NCI-H82 (cell line): Measurements from ENCODE around the gene SPINT2.
A peak's percentile ranks its signal among the peaks of the same experiment; 100 is the strongest.

Experiments used
- DNase-seq: peaks from one replicate; lab custom pipeline; 2025; lab: John Stamatoyannopoulos, UW

SPINT2 gene

DNA sequence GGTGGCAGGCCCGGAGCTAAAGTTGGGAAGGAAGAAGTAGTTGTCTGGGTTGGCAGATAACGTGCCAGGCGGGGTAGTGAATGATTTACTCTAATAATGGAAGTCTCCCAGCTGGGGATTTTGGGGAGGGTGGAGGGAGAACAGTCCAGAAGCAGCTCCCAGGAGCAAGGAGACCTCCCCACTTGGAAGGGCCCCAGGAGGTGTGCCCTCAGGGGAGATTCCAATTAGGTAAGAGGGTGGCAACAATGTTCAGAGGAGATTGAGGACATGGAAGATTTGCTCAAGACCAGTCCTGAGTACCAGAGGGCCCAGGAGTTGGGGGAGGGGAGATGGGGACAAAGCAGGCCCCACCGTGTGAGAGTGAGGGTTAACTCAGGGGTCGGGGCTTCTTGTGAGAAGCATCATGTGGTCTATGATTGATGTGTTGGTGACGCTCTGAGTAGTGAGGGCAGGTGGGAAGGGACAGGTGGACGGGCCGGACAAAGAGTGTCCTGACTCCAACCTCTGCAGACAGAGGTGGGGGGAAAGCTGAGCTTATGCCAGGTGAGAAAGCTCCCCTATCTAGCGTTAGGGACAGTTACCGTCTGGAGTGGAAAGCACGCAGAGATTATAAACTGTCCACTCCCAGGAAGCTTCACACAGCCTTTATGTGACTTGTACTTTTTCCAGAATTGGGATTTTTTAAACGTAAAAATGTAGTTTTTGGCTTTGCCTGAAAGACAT lies 3.5 kb downstream of the SPINT2 start:
- DNase-seq, result no peak

GRCh38 chr19:38268539-38268938 lies 4.2 kb downstream of the SPINT2 start:
- no peak for DNase-seq

DNA sequence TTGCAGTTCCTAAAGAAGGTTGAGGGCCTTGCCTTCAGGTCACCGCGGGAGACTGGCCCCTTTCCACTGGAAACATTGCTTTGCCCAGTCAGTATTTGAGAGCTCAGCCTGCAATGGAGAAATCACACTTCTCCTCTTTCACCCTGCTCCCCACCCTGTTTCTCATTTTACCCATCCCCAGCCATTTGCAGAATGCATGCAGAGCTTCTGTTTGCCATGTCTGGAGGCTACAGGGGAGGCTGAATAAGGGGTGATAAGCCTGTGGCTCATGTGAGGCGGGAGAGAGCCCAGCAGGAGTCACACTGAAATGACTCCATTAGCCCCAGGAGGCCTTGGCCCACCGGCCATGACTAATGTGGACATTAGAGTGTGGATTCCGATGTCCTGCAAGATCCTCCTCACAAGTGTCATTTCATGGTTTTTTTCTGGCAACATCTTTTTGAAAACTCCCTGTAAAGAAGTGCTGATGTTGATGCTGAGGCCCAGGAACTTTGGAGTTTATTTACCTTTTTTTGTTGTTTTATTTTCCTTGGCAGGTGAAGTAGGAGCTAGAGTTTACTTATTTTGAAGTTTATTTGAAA lies 6.3 kb downstream of the SPINT2 start:
- DNase-seq, result no peak

DNA sequence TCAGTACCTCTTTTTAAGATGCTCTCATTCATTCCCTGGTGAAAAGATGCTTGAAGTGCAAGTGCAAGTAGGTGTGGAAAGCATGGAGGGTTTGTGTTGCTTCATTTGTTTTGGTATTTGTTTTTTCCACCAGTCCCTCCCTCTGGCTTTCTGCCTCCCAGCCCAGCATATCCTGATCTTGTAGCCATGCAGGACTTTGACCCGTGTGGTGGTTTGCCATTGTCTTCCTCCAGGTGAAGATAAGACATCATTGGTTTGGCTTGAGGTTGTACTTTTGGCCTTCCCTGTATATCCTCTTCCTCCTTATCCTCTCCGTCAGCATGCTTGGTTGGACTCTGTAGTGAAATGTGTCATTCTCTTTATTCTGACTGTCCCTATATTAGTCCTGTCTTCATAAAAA lies 9.1 kb downstream of the SPINT2 start:
- DNase-seq, result no peak

- DNase-seq, result no peak
Measured at GRCh38 chr19:38274739-38275138, 10.4 kb downstream of the SPINT2 start.

DNA sequence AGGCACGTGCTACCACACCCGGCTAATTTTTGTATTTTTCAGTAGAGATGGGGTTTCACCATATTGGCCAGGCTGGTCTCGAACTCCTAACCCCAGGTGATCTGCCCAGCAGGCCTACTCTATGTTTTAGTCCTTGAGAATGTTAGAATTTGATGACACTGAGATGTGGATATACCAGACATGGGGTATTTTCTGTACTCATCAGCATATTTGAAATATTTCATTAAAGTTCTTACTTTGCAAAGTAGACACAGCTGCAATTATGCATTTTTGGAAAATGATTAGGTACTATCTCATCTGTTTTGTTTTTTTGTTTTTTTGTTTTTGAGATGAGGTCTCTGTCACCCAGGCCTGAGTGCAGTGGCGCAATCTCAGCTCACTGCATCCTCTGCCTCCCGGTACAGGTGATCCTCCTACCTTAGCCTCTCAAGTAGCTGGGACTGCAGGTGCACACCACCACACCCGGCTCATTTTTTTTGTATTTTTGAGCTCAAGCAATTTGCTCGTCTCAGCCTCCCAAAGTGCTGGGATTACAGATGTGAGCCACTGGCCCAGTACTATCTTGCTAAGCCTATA lies 12.7 kb downstream of the SPINT2 start:
- no peak for DNase-seq

GRCh38 chr19:38277549-38277948 lies 13.2 kb downstream of the SPINT2 start:
- DNase-seq, result no peak

DNA sequence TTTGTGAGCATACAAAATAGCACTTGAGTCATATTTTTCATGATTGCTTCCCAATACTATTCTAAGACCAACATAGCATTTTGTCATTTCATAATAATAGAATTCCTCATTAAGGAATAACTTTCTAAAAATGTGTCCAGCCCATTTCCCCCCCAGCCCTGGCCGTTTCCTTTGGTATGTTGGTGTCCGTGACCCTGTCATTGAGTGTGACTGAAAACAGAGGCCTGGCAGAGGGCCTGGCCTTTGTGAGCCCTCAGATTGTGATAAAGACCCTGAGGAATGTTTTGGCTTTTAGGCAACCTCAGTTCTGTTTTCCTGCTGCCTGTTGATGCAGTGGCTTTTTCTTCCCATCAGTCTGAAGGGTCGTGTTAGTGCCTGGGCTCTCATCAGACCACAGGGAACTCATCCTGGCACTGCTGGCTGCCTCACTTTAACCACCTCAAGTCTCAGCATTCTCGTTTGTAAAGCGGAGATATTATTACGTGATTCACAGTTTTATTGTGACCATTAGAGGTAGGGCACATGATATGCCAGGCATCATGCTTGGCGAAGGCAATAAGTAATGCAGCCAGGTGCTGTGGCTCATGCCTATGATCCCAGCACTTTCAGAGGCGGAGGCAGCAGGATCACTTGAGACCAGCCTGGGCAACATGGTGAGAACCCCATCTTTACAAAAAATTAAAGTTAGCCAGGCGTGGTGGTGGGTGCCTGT lies 13.8 kb downstream of the SPINT2 start:
- DNase-seq, result no peak

DNA sequence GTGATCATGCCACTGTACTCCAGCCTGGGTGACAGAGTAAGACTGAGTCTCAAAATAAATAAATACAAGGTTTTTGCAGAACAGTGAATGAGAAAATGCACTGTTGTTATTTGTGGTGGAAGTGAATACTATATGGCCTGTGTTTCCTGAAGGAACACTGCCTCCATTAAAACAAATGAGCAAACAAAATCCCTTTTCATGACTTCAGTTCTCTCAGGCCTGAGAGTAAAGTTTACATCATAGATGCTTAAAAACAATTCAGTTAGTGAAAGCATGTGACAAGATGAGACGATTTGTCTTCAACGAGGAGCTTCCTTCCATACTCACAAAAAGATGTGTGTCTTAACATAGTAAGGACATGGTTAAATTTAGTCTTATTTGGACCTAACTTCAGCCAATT lies 14.4 kb downstream of the SPINT2 start:
- DNase-seq, result no peak

DNA sequence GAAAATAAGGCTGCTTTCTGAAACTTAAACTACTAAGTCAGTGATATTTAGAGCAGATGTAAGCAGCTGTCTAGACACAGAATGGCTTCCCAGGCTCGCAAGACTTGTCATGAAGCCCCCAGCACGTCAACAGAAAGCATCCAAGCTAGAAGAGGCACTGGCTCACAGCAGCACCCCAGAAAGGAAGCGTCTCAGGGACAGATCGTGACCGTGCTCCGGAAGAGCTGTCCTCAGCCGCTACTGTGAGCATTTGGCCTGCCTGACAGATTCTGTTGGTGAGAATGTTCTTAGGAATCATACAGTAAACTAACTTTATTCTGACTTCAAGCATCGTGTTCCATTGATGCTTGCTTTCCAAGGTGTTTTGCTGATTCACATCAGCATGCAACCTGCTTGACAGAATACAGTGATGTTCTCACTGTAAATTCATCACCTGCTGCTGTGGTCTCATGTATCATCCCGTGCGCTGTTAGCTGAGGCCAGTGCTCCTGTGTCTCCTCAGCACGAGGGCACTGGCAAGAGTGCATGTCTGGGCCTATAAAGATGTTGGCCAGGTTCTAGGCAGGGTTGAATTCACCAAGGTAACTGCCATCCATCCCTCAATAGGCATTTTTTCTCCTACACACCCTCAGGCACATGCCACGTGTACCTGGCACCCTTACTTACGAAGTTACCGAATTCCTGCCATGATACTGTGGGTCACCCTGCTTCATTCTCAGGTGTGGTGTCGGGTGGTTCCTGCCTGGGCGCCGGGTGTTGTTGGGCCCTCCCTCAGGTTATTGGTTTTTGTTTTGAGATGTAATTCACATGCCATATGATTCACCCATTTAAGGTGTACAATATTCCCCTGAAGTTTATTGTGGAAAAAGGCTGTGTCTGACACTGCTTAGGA lies 15.9 kb downstream of the SPINT2 start:
- DNase-seq, result no peak

- DNase-seq, result no peak
Measured at GRCh38 chr19:38281811-38282566, 17.6 kb downstream of the SPINT2 start.

DNA sequence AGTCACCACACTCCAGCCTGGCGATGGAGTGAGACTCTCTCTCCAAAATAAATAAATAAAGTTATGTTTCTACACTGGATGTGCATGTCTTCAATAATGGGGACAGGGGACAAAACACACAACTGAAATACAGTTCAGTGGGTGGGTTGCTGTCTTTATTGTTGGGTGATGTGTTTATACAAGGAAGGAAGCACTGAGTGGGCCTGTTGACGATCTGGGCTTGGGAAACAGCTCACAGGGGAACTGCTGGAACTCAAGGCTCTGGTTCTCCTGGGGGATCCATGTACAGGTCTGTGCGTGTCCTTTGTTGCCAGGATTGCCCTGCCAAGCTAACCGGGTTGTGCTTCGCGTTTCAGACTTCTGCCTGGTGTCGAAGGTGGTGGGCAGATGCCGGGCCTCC lies 18.9 kb downstream of the SPINT2 start:
- DNase-seq, result no peak

GRCh38 chr19:38284422-38284821 lies 20.0 kb downstream of the SPINT2 start:
- no peak for DNase-seq

DNA sequence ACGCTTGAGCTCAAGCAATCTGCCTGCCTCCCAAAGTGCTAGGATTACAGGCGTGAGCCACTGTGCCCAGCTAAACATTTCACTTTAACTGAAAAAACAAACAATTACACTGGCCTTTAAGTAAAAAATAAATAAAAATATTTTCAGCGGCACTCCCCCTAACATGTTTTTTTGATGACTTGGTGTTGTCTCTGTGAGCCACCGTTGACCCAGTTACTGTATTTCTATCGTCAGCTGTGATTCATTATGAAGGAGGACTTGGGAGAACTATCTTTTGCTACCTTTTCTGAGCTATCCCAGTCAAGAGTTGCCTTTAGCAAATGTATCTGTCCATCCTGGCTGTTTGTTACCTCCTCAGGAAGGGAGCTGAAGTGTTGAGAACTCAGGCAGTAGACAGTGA lies 21.2 kb downstream of the SPINT2 start:
- DNase-seq, result no peak

DNA sequence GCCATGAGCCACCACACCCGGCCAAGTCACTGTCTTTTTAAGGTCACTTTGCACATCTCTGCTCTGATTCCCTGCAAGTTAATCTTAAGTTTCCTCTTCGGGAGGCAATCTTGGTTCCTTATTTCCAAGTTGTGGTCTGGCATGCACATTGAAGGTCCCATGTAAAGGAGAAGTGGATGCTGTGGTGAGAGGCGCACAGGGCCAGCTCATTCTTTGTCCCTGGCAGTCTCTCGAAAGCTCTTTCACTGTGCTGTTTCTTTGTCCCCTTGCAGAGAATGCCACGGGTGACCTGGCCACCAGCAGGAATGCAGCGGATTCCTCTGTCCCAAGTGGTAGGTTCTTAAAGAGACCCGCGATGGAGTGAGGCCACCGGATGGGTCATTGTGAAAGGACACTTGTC lies 23.2 kb downstream of the SPINT2 start:
- DNase-seq, result no peak

- no peak for DNase-seq
Measured at GRCh38 chr19:38288123-38288855, 23.9 kb downstream of the SPINT2 start.

DNA sequence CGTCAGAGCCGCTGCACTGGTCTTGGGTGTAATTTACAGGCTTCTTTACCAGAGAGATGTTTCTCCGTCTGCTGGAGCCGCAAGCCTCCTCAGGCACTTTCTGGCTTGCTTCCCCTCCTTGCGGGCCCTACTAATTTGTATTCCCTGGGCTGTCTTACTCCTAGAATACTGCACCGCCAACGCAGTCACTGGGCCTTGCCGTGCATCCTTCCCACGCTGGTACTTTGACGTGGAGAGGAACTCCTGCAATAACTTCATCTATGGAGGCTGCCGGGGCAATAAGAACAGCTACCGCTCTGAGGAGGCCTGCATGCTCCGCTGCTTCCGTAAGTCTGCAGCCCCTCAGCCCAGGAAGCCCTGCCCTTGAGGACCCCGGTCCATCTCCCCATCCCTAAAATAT lies 25.6 kb downstream of the SPINT2 start:
- no peak for DNase-seq

DNA sequence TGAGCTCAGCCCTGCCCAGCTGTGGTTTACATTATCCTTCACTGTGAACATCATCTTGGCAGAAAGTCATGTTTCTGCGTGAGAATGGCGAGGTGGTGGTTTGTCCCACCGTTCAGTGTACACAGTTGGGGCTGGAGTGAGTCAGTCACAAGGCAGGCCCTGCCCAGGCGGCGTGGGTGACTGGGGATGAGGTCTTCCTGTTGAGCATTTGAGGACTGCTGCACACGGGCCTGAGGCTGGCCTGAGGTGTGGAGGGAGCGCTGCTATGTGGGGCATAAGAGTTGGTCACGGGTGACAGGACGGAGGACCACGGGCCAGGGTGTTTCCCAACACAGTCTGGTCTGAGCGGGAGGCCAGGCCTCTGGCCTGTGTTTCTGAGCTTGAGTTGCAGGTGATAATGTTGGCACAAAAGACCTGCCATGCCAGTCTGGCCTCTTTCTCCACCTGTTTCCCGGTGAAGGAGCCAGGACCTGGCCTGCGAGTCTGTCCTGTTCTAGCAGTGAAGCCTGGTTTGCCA lies 26.3 kb downstream of the SPINT2 start:
- no peak for DNase-seq

- DNase-seq, result peak; percentile 74
Measured at GRCh38 chr19:38291855-38292254, 27.5 kb downstream of the SPINT2 start.

DNA sequence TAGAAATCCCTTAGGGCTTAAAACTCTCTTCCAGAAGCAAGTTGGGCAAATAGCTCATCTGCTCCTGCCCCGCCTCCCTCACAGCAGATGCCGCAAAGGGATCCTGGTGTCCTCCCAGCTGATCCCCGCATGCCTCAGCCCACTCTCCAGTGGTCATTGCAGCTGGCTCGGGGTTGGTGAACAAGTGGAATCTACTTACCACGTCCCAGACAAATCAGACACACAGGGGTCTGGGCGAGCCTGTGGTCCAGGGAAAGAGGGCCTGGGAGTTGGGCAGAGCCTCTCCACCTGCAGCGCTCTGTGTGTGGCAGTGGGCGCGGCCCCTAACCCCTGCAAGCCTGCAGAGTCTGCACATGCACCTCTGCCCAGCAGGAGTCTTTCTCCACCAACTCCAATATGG lies 28.9 kb downstream of the SPINT2 start:
- peak; percentile 69 for DNase-seq
